ENCODE data around the gene CEP162.

The CEP162 gene

DNA sequence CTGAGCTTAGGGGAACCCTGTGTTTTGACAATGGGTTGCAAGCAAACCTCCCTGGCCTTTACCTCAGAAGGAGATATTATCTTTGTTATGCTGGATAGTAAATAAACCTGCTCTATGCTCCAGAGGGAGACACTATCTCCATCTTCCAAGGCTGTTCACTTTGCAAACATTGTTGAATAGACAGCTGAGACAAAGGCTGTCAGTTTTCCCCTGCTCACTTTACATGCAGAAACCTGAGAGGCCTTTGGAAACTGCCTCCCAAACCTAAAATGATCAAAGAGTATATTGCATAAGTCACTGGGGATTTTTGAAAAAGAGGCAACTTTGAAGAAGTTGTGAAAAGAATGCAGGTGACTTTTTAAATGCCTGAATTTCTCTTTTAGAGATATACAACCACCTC is 132.3 kb downstream of the CEP162 start:
- TF ChIP-seq CTCF (IDR thresholded peaks at IDR 0.05; ENCODE audit: low read depth, low read length, missing control alignments): no peak
- H3K36me3 ChIP-seq (replicated peaks): no peaks in the 10 kb centered on the region
- no peaks in the 10 kb centered on the region for H3K27me3 ChIP-seq (replicated peaks)
- H3K4me3 ChIP-seq (ENCODE audit: low read depth, low read length): no peak overlapping the region
- no peak overlapping the region for H3K27ac ChIP-seq
- in situ Hi-C loops (cut with HindIII; ENCODE audit: low pct_ligation_motif_present, low sequenced_read_pairs): no loop called here
- no peak for DNase-seq

GRCh38 chr6:84093441-84094435 is 133.7 kb downstream of the CEP162 start:
- Histone ChIP-seq H3K27me3 (replicated peaks) (no peaks in the 10 kb centered on the region), H3K27ac (no peak overlapping the region), H3K36me3 (replicated peaks) (no peaks in the 10 kb centered on the region), H3K4me3 (ENCODE audit: low read depth, low read length) (no peak overlapping the region)
- in situ Hi-C loops (cut with HindIII; ENCODE audit: low pct_ligation_motif_present, low sequenced_read_pairs): no loop called here
- no peak for DNase-seq
- no peak for TF ChIP-seq CTCF (IDR thresholded peaks at IDR 0.05; ENCODE audit: low read depth, low read length, missing control alignments)

GRCh38 chr6:84089552-84089951 is 137.9 kb downstream of the CEP162 start:
- in situ Hi-C loops (cut with HindIII; ENCODE audit: low pct_ligation_motif_present, low sequenced_read_pairs): no loop called here
- H3K27me3 ChIP-seq (replicated peaks): no peaks in the 10 kb centered on the region
- no peak for DNase-seq

GRCh38 chr6:84089081-84089480 is 138.4 kb downstream of the CEP162 start:
- Histone ChIP-seq H3K4me3 (ENCODE audit: low read depth, low read length) (no peak overlapping the region), H3K27me3 (replicated peaks) (no peaks in the 10 kb centered on the region), H3K27ac (no peak overlapping the region), H3K36me3 (replicated peaks) (no peaks in the 10 kb centered on the region)
- TF ChIP-seq CTCF (IDR thresholded peaks at IDR 0.05; ENCODE audit: low read depth, low read length, missing control alignments): no peak
- in situ Hi-C loops (cut with HindIII; ENCODE audit: low pct_ligation_motif_present, low sequenced_read_pairs): no loop called here
- DNase-seq: no peak

More at GRCh38 chr6:84089552-84089951, 137.9 kb downstream of the CEP162 start:
- no peak for TF ChIP-seq CTCF (IDR thresholded peaks at IDR 0.05; ENCODE audit: low read depth, low read length, missing control alignments)
- no peak overlapping the region for H3K27ac ChIP-seq
- no peak overlapping the region for H3K4me3 ChIP-seq (ENCODE audit: low read depth, low read length)
- H3K36me3 ChIP-seq (replicated peaks): no peaks in the 10 kb centered on the region

DNA sequence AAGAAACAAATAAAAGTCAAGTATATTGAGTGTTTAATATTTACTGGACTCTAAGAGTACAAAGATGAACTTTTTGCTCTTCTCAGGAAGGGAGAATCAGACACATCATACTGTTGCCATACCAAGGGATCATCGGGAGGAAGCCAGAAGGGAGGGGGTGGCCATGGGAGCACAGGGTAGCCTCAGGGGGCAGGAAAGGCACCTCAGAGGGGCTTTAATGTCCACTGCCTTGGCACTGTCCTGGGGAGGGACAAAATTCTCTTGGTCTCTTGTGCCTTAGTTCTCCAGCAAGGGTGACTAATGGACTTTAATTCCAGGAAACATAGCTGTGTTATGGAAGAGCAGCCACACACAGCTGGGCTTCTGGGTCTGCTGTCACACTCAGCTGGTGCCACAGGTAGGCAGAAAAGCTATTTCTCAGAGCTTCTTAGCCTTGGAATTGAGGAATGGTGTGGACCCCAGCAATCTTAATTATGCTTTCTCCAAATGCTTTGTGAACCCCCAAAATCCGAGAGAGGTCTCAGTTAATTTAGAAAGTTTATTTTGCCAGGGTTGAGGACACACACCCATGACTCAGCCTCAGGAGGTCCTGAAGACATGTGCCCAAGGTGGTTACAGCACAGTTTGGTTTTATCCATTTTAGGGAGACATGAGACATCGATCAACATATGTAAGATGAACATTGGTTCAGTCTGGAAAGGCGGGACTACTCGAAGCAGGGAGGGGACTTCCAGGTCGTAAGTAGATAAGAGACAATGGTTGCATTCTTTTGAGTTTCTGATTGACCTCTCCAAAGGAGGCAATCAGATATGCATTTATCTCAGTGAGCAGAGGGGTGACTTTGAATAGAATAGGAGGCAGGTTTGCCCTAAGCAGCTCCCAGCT is 140.7 kb downstream of the CEP162 start:
- Histone ChIP-seq H3K36me3 (replicated peaks) (no peaks in the 10 kb centered on the region), H3K27me3 (replicated peaks) (no peaks in the 10 kb centered on the region), H3K4me3 (ENCODE audit: low read depth, low read length) (no peak overlapping the region), H3K27ac (no peak overlapping the region)
- TF ChIP-seq CTCF (IDR thresholded peaks at IDR 0.05; ENCODE audit: low read depth, low read length, missing control alignments): no peak
- DNase-seq: no peak
- in situ Hi-C loops (cut with HindIII; ENCODE audit: low pct_ligation_motif_present, low sequenced_read_pairs): no loop called here
